Lung (tissue), 12 donors: ENCODE data around the gene PBX2. TPM values are rescaled to one million over a fixed set of nuclear protein-coding genes. Genes with fewer than 3 reads are reported as not detected.

Source experiments
- ATAC-seq: fragments of 200-7000 bp; cut with Tn5 transposase; one replicate; pipeline ENCODE4 v1.9.1; 2020; ENCODE audit warnings: moderate number of reproducible peaks; ENCODE audit not compliant: insufficient read depth, low FRiP score
- DNase-seq, 3 donors: peaks; one replicate each; pipeline ENCODE4 v3.0.0-alpha.2; 2013 to 2017
- H3K27ac ChIP-seq, 2 donors: one replicate each; pipeline ENCODE4 v1.5.1; 2013; ENCODE audit warnings: mild to moderate bottlenecking in 2 of 2, moderate library complexity in 2 of 2, control low read depth in 1 of 2, inconsistent platforms in 1 of 2, low read depth in 1 of 2, low read length in 1 of 2
- H3K27me3 ChIP-seq, 3 donors: one replicate each; pipeline ENCODE4 v1.5.1; 2013; ENCODE audit warnings: low read length in 2 of 3; ENCODE audit not compliant: control insufficient read depth in 3 of 3, insufficient read depth in 3 of 3
- H3K36me3 ChIP-seq, 4 donors: one replicate each; pipeline ENCODE4 v1.5.1; 2013; ENCODE audit warnings: low read length in 4 of 4, mild to moderate bottlenecking in 1 of 4, moderate library complexity in 1 of 4; ENCODE audit not compliant: control insufficient read depth in 4 of 4, insufficient read depth in 4 of 4
- H3K4me1 ChIP-seq, 5 donors: one replicate each; pipeline ENCODE4 v1.5.1; 2013; ENCODE audit warnings: low read length in 5 of 5, mild to moderate bottlenecking in 2 of 5, moderate library complexity in 1 of 5; ENCODE audit not compliant: control insufficient read depth in 5 of 5, insufficient read depth in 5 of 5
- H3K4me3 ChIP-seq: one replicate; pipeline ENCODE4 v1.5.1; 2013; ENCODE audit warnings: mild to moderate bottlenecking, control low read depth, moderate library complexity
- H3K9ac ChIP-seq, 2 donors: one replicate each; pipeline ENCODE4 v1.5.1; 2013; ENCODE audit warnings: low read length in 2 of 2, control low read depth in 1 of 2; ENCODE audit not compliant: insufficient read depth in 1 of 2
- H3K9me3 ChIP-seq, 4 donors: one replicate each; pipeline ENCODE4 v1.5.1; 2013; ENCODE audit warnings: low read length in 3 of 4, mild to moderate bottlenecking in 1 of 4, moderate library complexity in 1 of 4; ENCODE audit not compliant: control insufficient read depth in 4 of 4, insufficient read depth in 3 of 4
- WGBS, 2 donors: extraction: QIAGEN DNeasy Blood & Tissue Kit; methylation state at CpG; one replicate each; pipeline ENCODE4 v1.1.7; 2013; 5-methylcytosine and 5-hydroxymethylcytosine counted together
- polyA plus RNA-seq, 2 donors: library from polyadenylated mRNA; stranded (reverse); fragments of 200-250 nt; gene quantifications; one replicate each; pipeline ENCODE4 v1.2.1, GENCODE V29; 2013
- total RNA-seq, 2 donors: library from RNA; depleted of rRNA in 1 of 2; stranded (reverse); fragments of >200 nt in 1 of 2; gene quantifications; one replicate each; pipeline ENCODE4 v1.2.1, GENCODE V29; 2014 to 2021
- TF ChIP-seq, protein P1 (sequence below): IDR thresholded peaks from 2 replicates; pipeline ENCODE4 v1.5.1; 2012; ENCODE audit warnings: mild to moderate bottlenecking; ENCODE audit errors: control extremely low read depth, extremely low read depth
- donor health status: control.
- donor health status: control.
- donor health status: Bipolar disorder and iron deficiency.
- donor health status: healthy.
- donor health status: DM: yes; HTN: yes; CAD: no.

Gene PBX2
- total and polyA plus RNA-seq, 4 donors, result 56.0 to 128 (median 85.9) TPM

DNA sequence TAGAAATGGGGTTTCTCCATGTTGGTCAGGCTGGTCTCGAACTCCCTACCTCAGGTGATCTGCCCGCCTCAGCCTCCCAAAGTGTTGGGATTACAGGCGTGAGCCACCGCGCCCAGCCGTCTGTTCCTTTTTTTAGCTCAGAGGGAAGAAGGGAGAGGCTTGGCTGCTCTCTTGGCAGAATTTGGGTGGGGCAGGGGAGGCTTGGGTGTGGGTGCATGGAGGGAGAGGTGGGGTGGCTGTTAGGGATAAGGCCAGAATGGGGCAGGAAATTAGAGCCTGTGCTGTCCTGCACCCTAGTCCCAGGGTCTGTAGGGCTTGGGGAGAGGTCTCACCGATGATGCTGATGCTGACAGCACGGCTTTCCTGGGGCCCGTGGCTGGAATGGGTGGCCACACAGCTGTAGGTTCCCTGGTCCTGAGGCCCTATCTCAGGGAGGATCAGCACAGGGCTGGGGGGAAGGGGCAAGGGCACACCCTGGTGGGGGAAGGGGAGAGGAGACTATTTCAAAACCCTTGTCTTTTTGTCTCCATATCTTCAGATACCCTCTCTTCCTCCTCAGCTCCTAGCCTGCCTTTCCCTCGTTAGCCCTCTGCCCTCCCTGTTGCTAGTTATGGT lies 8.0 kb downstream of the PBX2 start:
- Histone ChIP-seq H3K9ac (no peak overlapping the region), H3K4me3 (no peak overlapping the region), H3K4me1 (peaks cover under 1 to 37% (median 15%) of the 10 kb centered on the region in 5 donors), H3K9me3 (no peaks in the 10 kb centered on the region), H3K27ac (peak overlapping the region in 1 of 2 donors; percentile 28), H3K36me3 (peaks cover 0 to 26% (median 17%) of the 10 kb centered on the region in 4 donors), H3K27me3 (no peaks in the 10 kb centered on the region)
- DNase-seq (no peak), ATAC-seq (no peak)
- 72 to 84% methylated on average over 10 of the region's 10 CpGs for WGBS, 2 donors
- TF ChIP-seq, protein P1, sequence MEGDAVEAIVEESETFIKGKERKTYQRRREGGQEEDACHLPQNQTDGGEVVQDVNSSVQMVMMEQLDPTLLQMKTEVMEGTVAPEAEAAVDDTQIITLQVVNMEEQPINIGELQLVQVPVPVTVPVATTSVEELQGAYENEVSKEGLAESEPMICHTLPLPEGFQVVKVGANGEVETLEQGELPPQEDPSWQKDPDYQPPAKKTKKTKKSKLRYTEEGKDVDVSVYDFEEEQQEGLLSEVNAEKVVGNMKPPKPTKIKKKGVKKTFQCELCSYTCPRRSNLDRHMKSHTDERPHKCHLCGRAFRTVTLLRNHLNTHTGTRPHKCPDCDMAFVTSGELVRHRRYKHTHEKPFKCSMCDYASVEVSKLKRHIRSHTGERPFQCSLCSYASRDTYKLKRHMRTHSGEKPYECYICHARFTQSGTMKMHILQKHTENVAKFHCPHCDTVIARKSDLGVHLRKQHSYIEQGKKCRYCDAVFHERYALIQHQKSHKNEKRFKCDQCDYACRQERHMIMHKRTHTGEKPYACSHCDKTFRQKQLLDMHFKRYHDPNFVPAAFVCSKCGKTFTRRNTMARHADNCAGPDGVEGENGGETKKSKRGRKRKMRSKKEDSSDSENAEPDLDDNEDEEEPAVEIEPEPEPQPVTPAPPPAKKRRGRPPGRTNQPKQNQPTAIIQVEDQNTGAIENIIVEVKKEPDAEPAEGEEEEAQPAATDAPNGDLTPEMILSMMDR, result no peak

DNA sequence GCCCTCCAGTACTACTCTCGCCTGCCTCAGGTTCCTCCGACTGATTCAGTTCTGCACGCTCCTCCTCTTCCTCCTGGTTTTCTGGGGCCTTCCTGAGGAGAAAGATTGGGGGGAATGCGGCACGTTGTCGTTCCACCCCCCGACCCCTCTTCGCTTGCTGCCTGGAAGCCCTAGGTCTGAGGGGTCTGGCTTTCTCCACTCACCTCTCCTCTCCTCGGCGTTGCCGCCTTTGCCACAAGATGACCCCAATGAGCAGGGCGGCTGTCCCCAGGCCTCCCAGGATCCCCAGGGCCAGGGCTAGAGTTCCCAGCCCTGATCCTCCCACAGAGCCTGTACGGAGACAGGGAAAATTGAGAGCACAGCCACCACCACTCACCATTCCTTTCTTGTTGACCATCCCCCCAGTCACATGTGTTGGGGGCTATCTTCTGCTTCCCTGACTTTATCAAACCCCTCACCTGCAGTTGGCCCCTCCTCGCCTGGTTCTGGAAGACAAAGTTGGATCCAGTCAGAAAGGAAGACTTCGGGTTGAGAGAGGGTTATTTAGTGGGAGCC lies 8.8 kb downstream of the PBX2 start:
- TF ChIP-seq, protein P1, result no peak
- H3K4me3 ChIP-seq, result no peak overlapping the region
- H3K27me3 ChIP-seq, result no peaks in the 10 kb centered on the region
- peaks cover 7 to 38% (median 19%) of the 10 kb centered on the region in 5 donors for H3K4me1 ChIP-seq
- H3K36me3 ChIP-seq, result peaks cover 0 to 21% (median 13%) of the 10 kb centered on the region in 4 donors
- no peaks in the 10 kb centered on the region for H3K9me3 ChIP-seq
- WGBS, 2 donors, result 89 to 92% methylated on average over 15 of the region's 15 CpGs
- DNase-seq (no peak), ATAC-seq (no peak)
- H3K9ac ChIP-seq, result no peak overlapping the region
- no peak overlapping the region for H3K27ac ChIP-seq

DNA sequence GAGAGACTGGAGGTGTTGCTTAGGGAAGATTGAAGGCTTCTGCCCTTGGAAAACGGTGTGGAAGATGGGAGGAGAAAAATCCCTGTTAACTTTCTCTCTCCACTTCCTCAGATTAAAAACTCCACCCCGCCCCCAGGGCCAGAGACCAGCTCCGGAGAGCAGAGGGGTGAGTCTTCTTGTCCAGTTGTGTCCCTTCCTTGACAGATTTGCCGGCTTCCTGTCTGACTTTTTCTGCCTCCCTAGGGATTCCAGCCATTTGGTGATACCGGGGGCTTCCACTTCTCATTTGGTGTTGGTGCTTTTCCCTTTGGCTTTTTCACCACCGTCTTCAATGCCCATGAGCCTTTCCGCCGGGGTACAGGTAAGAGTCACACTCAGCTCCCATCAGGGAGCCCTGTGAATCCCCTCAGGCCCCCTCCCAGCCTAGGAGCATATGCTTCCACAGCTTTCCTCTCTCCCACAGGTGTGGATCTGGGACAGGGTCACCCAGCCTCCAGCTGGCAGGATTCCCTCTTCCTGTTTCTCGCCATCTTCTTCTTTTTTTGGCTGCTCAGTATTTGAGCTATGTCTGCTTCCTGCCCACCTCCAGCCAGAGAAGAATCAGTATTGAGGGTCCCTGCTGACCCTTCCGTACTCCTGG lies 10.1 kb downstream of the PBX2 start:
- Histone ChIP-seq H3K4me1 (peaks cover 11 to 40% (median 20%) of the 10 kb centered on the region in 5 donors), H3K9me3 (no peaks in the 10 kb centered on the region), H3K27me3 (no peaks in the 10 kb centered on the region), H3K36me3 (peaks cover 0 to 19% (median 13%) of the 10 kb centered on the region in 4 donors), H3K4me3 (no peak overlapping the region), H3K27ac (peak overlapping the region in 1 of 2 donors; percentile 6), H3K9ac (no peak overlapping the region)
- DNase-seq (no peak), ATAC-seq (no peak)
- TF ChIP-seq, protein P1, result no peak
- 72 to 81% methylated on average over 10 of the region's 10 CpGs for whole genome bisulfite sequencing, 2 donors
